ENCODE data around the gene ZFAND5. TPM values are rescaled to one million over a fixed set of nuclear protein-coding genes. Genes with fewer than 3 reads are reported as not detected.

Gene ZFAND5
- total and polyA plus RNA-seq, 2 of the 13 experiments (the other 11 are each of a cell fraction or from before 2014, with no cell fraction given): 53.4 to 60.2 TPM

GRCh38 chr9:72396247-72397091 lies 31.5 kb upstream of the ZFAND5 start (continued):
- TF ChIP-seq TCF12 (IDR thresholded peaks at IDR 0.05) (no peak), TCF12 (CRISPR knock-in tag; IDR thresholded peaks at IDR 0.05) (no peak), CBX5 (CRISPR knock-in tag; IDR thresholded peaks at IDR 0.05; ENCODE audit: borderline replicate concordance) (no peak), TBL1XR1 (IDR thresholded peaks at IDR 0.05; ENCODE audit: borderline replicate concordance, low read length, partially characterized antibody) (peak; percentile 55), YEATS4 (CRISPR knock-in tag; IDR thresholded peaks at IDR 0.05; ENCODE audit: borderline replicate concordance) (no peak), KDM1A (CRISPR knock-in tag; IDR thresholded peaks at IDR 0.05) (no peak), ZNF207 (IDR thresholded peaks at IDR 0.05; ENCODE audit: borderline replicate concordance) (no peak), KMT2B (CRISPR knock-in tag; IDR thresholded peaks at IDR 0.05) (no peak), PAXIP1 (CRISPR knock-in tag; conservative IDR thresholded peaks at IDR 0.05) (peak; percentile 72), ZNF709 (CRISPR knock-in tag; IDR thresholded peaks at IDR 0.05) (no peak), ZNF33A (CRISPR knock-in tag; IDR thresholded peaks at IDR 0.05; ENCODE audit: borderline replicate concordance) (no peak), KDM2A (CRISPR knock-in tag; IDR thresholded peaks at IDR 0.05; ENCODE audit: borderline replicate concordance, low read depth) (no peak), NAIF1 (CRISPR knock-in tag; IDR thresholded peaks at IDR 0.05; ENCODE audit: borderline replicate concordance) (no peak), SNAPC4 (CRISPR knock-in tag; IDR thresholded peaks at IDR 0.05) (no peak), POLR2AphosphoS5 (IDR thresholded peaks at IDR 0.05; ENCODE audit: low read depth, low read length) (no peak), EP300 (IDR thresholded peaks at IDR 0.05; ENCODE audit: low read depth in 2 of 2, low read length in 2 of 2) (peak in 1 of 2 experiments; percentile 14; a peak in 1 of 4 replicates), EP300 (CRISPR knock-in tag; IDR thresholded peaks at IDR 0.05; ENCODE audit: borderline replicate concordance) (no peak), POLR2G (IDR thresholded peaks at IDR 0.05; ENCODE audit: low read depth, low read length) (no peak), ZNF776 (CRISPR knock-in tag; IDR thresholded peaks at IDR 0.05) (no peak), SIN3A (IDR thresholded peaks at IDR 0.05; ENCODE audit: borderline replicate concordance, low read depth, low read length) (no peak), ZNF317 (CRISPR knock-in tag; IDR thresholded peaks at IDR 0.05) (no peak), ZNF841 (CRISPR knock-in tag; IDR thresholded peaks at IDR 0.05; ENCODE audit: borderline replicate concordance) (no peak)

Measured in HepG2 (cell line).